GM10847 (cell line): ENCODE measurements around the gene SURF1.

Source experiments
- POLR2A ChIP-seq: IDR thresholded peaks from 2 replicates; pipeline ENCODE4 v1.6.1; 2011; ENCODE audit not compliant: insufficient read length; ENCODE audit errors: extremely low read depth

SURF1 gene

GRCh38 chr9:133342069-133342406 lies 14.2 kb downstream of the SURF1 start:
- no peak for TF ChIP-seq POLR2A

GRCh38 chr9:133341369-133342068 lies 14.8 kb downstream of the SURF1 start:
- no peak for TF ChIP-seq POLR2A

- no peak for TF ChIP-seq POLR2A
Measured at GRCh38 chr9:133340916-133341315, 15.4 kb downstream of the SURF1 start.

GRCh38 chr9:133340256-133340655 lies 16.0 kb downstream of the SURF1 start:
- TF ChIP-seq POLR2A: no peak

GRCh38 chr9:133339641-133340040 lies 16.6 kb downstream of the SURF1 start:
- no peak for TF ChIP-seq POLR2A

GRCh38 chr9:133335924-133336811 lies 20.1 kb downstream of the SURF1 start, which contains the start of gene SURF6:
Gene SURF6 (minus strand): TSS chr9:133336188. CDS start chr9:133336132, 56 bp downstream.
- TF ChIP-seq POLR2A: peak; percentile 73

GRCh38 chr9:133334161-133334560 lies 22.1 kb downstream of the SURF1 start:
- TF ChIP-seq POLR2A: no peak

- no peak for TF ChIP-seq POLR2A
Measured at GRCh38 chr9:133333566-133333965, 22.7 kb downstream of the SURF1 start.

GRCh38 chr9:133333011-133333410 lies 23.3 kb downstream of the SURF1 start:
- no peak for TF ChIP-seq POLR2A

- TF ChIP-seq POLR2A: no peak
Measured at GRCh38 chr9:133332381-133332730, 23.9 kb downstream of the SURF1 start.

- no peak for TF ChIP-seq POLR2A
Measured at GRCh38 chr9:133331641-133332380, 24.5 kb downstream of the SURF1 start.

- no peak for TF ChIP-seq POLR2A
Measured at GRCh38 chr9:133331221-133331620, 25.1 kb downstream of the SURF1 start.

- TF ChIP-seq POLR2A: no peak
Measured at GRCh38 chr9:133327834-133328484, 28.3 kb downstream of the SURF1 start.

GRCh38 chr9:133323991-133324703 lies 32.1 kb downstream of the SURF1 start:
- TF ChIP-seq POLR2A: no peak

- TF ChIP-seq POLR2A: no peak
Measured at GRCh38 chr9:133323211-133323610, 33.1 kb downstream of the SURF1 start.
